Measurements from ENCODE around the gene ZNF333. TPM values are rescaled to one million over a fixed set of nuclear protein-coding genes. Genes with fewer than 3 reads are reported as not detected.

Gene ZNF333
- total RNA-seq, 1 donor from 2014 or later: 20.4 TPM

- no peaks in the 10 kb centered on the region for H3K9me3 Mint-ChIP-seq
- Histone ChIP-seq H3K4me2 (no peak overlapping the region), H3K36me3 (no peaks in the 10 kb centered on the region), H3K4me3 (no peak overlapping the region), H3K9ac (no peak overlapping the region), H3K79me2 (ENCODE audit: low read depth) (no peaks in the 10 kb centered on the region), H3F3A (ENCODE audit: low read depth) (no peaks in the 10 kb centered on the region), H4K20me1 (ENCODE audit: low read depth) (no peaks in the 10 kb centered on the region), H3K27ac (no peak overlapping the region), H3K4me1 (no peaks in the 10 kb centered on the region), H3K27me3 (no peaks in the 10 kb centered on the region), H2AFZ (replicated peaks) (no peak overlapping the region), H3K9me3 (ENCODE audit: low read depth) (no peaks in the 10 kb centered on the region)
- no peaks in the 10 kb centered on the region for H3K4me1 Mint-ChIP-seq
- DNase-seq (ENCODE audit: low spot score): no peak
- TF ChIP-seq EZH2 (IDR thresholded peaks at IDR 0.05) (no peak), EZH2phosphoT487 (IDR thresholded peaks at IDR 0.05) (no peak), CTCF (IDR thresholded peaks at IDR 0.05) (no peak)
- H3K27ac Mint-ChIP-seq: no peak overlapping the region
- no peak overlapping the region for H3K4me3 Mint-ChIP-seq
- no peaks in the 10 kb centered on the region for H3K36me3 Mint-ChIP-seq
- peaks cover 9% of the 10 kb centered on the region for H3K27me3 Mint-ChIP-seq (ENCODE audit: insufficient read depth, low read depth)
Observed at GRCh38 chr19:14661372-14661924, 28.4 kb upstream of the ZNF333 start.

- Histone ChIP-seq H3K27me3 (no peaks in the 10 kb centered on the region), H4K20me1 (ENCODE audit: low read depth) (no peaks in the 10 kb centered on the region), H3K4me1 (no peaks in the 10 kb centered on the region), H3K4me2 (no peak overlapping the region), H3K9me3 (ENCODE audit: low read depth) (no peaks in the 10 kb centered on the region), H3K4me3 (no peak overlapping the region), H3K36me3 (no peaks in the 10 kb centered on the region), H3K9ac (no peak overlapping the region), H3K79me2 (ENCODE audit: low read depth) (no peaks in the 10 kb centered on the region), H3K27ac (no peak overlapping the region), H2AFZ (replicated peaks) (no peak overlapping the region), H3F3A (ENCODE audit: low read depth) (no peaks in the 10 kb centered on the region)
- no peak for DNase-seq (ENCODE audit: low spot score)
- no peaks in the 10 kb centered on the region for H3K4me1 Mint-ChIP-seq
- TF ChIP-seq EZH2 (IDR thresholded peaks at IDR 0.05): no peak
- TF ChIP-seq CTCF (IDR thresholded peaks at IDR 0.05): no peak
- no peak for TF ChIP-seq EZH2phosphoT487 (IDR thresholded peaks at IDR 0.05)
- H3K4me3 Mint-ChIP-seq: no peak overlapping the region
- no peaks in the 10 kb centered on the region for H3K9me3 Mint-ChIP-seq
- no peaks in the 10 kb centered on the region for H3K36me3 Mint-ChIP-seq
- H3K27ac Mint-ChIP-seq: no peak overlapping the region
- H3K27me3 Mint-ChIP-seq (ENCODE audit: insufficient read depth, low read depth): peaks cover 17% of the 10 kb centered on the region
Observed at GRCh38 chr19:14669940-14670339, 19.9 kb upstream of the ZNF333 start.

- DNase-seq (ENCODE audit: low spot score): no peak
- Mint-ChIP-seq H3K9me3 (no peaks in the 10 kb centered on the region), H3K36me3 (no peaks in the 10 kb centered on the region), H3K27ac (no peak overlapping the region), H3K27me3 (ENCODE audit: insufficient read depth, low read depth) (peaks cover 17% of the 10 kb centered on the region), H3K4me3 (no peak overlapping the region), H3K4me1 (no peaks in the 10 kb centered on the region)
- H3K27ac ChIP-seq: no peak overlapping the region
- no peaks in the 10 kb centered on the region for H4K20me1 ChIP-seq (ENCODE audit: low read depth)
- no peaks in the 10 kb centered on the region for H3K27me3 ChIP-seq
- H3K4me1 ChIP-seq: no peaks in the 10 kb centered on the region
- no peak overlapping the region for H3K9ac ChIP-seq
- H3F3A ChIP-seq (ENCODE audit: low read depth): no peaks in the 10 kb centered on the region
- H3K79me2 ChIP-seq (ENCODE audit: low read depth): no peaks in the 10 kb centered on the region
- no peak overlapping the region for H3K4me3 ChIP-seq
- H3K36me3 ChIP-seq: no peaks in the 10 kb centered on the region
- TF ChIP-seq EZH2phosphoT487 (IDR thresholded peaks at IDR 0.05) (no peak), EZH2 (IDR thresholded peaks at IDR 0.05) (no peak)
- no peak overlapping the region for H3K4me2 ChIP-seq
- no peak overlapping the region for H2AFZ ChIP-seq (replicated peaks)
- H3K9me3 ChIP-seq (ENCODE audit: low read depth): no peaks in the 10 kb centered on the region
Observed at GRCh38 chr19:14670408-14670807, 19.4 kb upstream of the ZNF333 start.

GRCh38 chr19:14672188-14672872 is 17.5 kb upstream of the ZNF333 start:
- Histone ChIP-seq H4K20me1 (ENCODE audit: low read depth) (no peaks in the 10 kb centered on the region), H3K4me2 (no peak overlapping the region), H2AFZ (replicated peaks) (no peak overlapping the region), H3K4me3 (no peak overlapping the region), H3K4me1 (no peaks in the 10 kb centered on the region), H3K36me3 (no peaks in the 10 kb centered on the region), H3K9ac (no peak overlapping the region), H3F3A (ENCODE audit: low read depth) (no peaks in the 10 kb centered on the region), H3K27ac (no peak overlapping the region), H3K27me3 (no peaks in the 10 kb centered on the region), H3K79me2 (ENCODE audit: low read depth) (no peaks in the 10 kb centered on the region), H3K9me3 (ENCODE audit: low read depth) (no peaks in the 10 kb centered on the region)
- H3K4me1 Mint-ChIP-seq: no peaks in the 10 kb centered on the region
- TF ChIP-seq EZH2 (IDR thresholded peaks at IDR 0.05) (no peak), CTCF (IDR thresholded peaks at IDR 0.05) (no peak), EZH2phosphoT487 (IDR thresholded peaks at IDR 0.05) (no peak)
- peaks cover 17% of the 10 kb centered on the region for H3K27me3 Mint-ChIP-seq (ENCODE audit: insufficient read depth, low read depth)
- no peaks in the 10 kb centered on the region for H3K36me3 Mint-ChIP-seq
- no peak overlapping the region for H3K4me3 Mint-ChIP-seq
- no peak for DNase-seq (ENCODE audit: low spot score)
- no peak overlapping the region for H3K27ac Mint-ChIP-seq
- H3K9me3 Mint-ChIP-seq: no peaks in the 10 kb centered on the region
